ENCODE results near the gene APBA2.

DNA sequence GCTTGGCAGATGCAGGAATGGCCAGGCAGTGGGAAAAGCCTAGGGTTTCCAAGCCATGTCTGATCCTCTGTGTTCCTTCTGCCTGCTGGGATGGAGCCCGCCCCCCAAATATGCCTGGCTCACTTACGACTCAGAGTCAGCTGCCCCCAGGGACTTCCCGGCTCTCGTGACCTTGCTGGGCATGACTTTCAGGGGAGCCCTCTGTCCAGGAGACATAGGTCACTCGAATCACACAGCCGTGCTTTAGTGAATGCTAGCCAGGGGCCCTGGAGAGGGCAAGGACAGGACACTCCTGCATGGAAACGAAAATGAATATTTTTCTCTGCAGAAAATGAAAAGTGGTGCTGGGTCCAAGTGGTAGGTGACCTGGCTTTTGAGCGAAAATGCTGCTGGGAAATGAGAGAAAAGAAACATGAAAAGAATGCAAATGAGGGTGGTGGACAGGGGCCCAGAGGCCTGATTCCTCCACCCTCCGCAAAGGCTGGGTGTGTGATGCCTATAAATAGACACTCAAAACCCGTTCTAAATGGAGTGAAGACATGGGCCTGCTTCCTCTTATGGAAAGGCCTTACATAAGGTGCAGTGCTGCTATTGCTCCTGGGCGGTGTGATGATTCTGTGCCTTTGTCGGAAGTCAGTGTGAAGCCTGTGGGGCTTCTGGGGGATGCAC is 107.4 kb downstream of the APBA2 start:
- TF ChIP-seq, protein P1, sequence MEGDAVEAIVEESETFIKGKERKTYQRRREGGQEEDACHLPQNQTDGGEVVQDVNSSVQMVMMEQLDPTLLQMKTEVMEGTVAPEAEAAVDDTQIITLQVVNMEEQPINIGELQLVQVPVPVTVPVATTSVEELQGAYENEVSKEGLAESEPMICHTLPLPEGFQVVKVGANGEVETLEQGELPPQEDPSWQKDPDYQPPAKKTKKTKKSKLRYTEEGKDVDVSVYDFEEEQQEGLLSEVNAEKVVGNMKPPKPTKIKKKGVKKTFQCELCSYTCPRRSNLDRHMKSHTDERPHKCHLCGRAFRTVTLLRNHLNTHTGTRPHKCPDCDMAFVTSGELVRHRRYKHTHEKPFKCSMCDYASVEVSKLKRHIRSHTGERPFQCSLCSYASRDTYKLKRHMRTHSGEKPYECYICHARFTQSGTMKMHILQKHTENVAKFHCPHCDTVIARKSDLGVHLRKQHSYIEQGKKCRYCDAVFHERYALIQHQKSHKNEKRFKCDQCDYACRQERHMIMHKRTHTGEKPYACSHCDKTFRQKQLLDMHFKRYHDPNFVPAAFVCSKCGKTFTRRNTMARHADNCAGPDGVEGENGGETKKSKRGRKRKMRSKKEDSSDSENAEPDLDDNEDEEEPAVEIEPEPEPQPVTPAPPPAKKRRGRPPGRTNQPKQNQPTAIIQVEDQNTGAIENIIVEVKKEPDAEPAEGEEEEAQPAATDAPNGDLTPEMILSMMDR (conservative IDR thresholded peaks at IDR 0.05; ENCODE audit: low read length), result no peak
- no peak for TF ChIP-seq EZH2phosphoT487 (IDR thresholded peaks at IDR 0.05; ENCODE audit: borderline replicate concordance, low read depth, low read length)

Data from OCI-LY7 (cell line).